Astrocyte (in vitro differentiated cells and primary cell): ENCODE measurements around the gene MRPL42.

Source experiments
- EZH2 ChIP-seq: IDR thresholded peaks from 2 replicates; pipeline ENCODE4 v1.6.1; 2012; ENCODE audit warnings: mild to moderate bottlenecking, low read length, inconsistent platforms; ENCODE audit not compliant: insufficient read depth
- TF ChIP-seq, protein P1 (sequence below): IDR thresholded peaks from 2 replicates; pipeline ENCODE4 v1.5.1; 2011; ENCODE audit warnings: low read depth, mild to moderate bottlenecking, inconsistent platforms, low read length, moderate library complexity; ENCODE audit not compliant: insufficient read depth

DNA sequence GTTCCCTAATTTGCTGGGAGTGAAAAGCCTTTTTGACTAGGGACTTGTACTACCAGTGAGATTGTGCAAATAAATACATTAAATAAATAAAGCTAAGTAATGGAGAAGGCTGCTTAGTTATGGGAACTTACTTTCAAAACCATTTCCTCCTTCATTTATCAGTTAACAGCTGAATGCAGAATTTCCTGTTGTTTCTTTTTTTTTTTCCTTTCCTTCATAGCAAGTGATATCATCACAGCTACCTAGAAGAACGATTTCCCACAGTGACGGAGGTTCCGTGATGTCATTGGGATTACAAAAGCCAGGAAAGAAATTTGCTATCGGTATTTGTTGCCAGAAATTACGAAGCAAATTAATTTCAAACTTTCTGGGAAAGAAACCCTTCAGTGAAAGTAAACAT, 63.0 kb downstream of the MRPL42 start:
- TF ChIP-seq, protein P1, sequence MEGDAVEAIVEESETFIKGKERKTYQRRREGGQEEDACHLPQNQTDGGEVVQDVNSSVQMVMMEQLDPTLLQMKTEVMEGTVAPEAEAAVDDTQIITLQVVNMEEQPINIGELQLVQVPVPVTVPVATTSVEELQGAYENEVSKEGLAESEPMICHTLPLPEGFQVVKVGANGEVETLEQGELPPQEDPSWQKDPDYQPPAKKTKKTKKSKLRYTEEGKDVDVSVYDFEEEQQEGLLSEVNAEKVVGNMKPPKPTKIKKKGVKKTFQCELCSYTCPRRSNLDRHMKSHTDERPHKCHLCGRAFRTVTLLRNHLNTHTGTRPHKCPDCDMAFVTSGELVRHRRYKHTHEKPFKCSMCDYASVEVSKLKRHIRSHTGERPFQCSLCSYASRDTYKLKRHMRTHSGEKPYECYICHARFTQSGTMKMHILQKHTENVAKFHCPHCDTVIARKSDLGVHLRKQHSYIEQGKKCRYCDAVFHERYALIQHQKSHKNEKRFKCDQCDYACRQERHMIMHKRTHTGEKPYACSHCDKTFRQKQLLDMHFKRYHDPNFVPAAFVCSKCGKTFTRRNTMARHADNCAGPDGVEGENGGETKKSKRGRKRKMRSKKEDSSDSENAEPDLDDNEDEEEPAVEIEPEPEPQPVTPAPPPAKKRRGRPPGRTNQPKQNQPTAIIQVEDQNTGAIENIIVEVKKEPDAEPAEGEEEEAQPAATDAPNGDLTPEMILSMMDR, result no peak
- no peak for TF ChIP-seq EZH2
